Activated CD8-positive, alpha-beta memory T cell treated with anti-CD3 and anti-CD28 coated beads, Interleukin-2, amount 50 U/mL, for 24 hours (primary cell): Measurements from ENCODE around the gene ESRRB.

ENCODE experiments used
- DNase-seq: peaks from one replicate; pipeline ENCODE4 v3.0.0-alpha.2; 2020; ENCODE audit errors: extremely low read depth

ESRRB gene

GRCh38 chr14:76352639-76353281 is 23.2 kb upstream of the ESRRB start:
- no peak for DNase-seq

- DNase-seq = no peak
Measured at GRCh38 chr14:76354310-76354709, 21.6 kb upstream of the ESRRB start.

- no peak for DNase-seq
Measured at GRCh38 chr14:76355771-76356170, 20.2 kb upstream of the ESRRB start.

DNA sequence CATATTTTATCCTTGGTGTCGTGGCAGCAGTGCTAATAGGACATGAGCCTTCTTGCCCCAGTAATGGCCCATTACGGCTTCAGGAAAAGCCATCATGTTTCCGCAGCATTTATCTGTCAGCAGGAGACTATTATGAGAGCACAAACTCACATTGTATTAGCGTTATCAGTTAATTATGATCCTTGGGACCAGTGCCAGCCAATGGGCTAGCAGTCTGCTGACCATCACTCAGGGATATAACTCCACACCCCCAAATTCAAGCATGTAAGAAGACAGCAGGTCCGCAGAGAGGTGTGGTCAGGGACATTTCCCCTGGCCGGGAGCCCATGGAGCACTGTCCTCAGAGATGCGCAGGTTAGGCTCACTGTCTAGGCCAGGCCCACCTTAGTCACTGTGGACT is 4.9 kb upstream of the ESRRB start:
- no peak for DNase-seq

GRCh38 chr14:76373456-76373855 is 2.5 kb upstream of the ESRRB start:
- no peak for DNase-seq

DNA sequence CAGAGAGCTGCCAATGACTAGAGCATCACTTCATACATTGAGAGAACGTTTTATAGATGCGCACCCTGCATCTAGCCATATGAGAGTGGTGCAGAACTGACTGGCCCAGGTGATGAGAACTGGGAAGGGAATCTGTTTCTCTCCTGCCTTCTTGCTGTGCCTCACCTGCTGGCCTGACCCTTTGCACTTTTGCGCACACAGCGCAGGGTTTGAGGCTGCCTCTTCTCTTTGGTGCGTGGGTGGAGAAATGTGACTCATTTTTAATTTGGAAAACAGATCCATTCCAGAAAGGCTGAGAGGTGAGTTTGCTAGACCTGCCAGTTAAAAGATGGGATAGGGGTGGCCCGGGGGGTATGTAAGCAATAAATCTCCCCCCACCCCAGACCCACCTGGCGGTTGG is 453 bp upstream of the ESRRB start:
- no peak for DNase-seq

- no peak for DNase-seq
Measured at GRCh38 chr14:76376409-76376877, 506 bp downstream of the ESRRB start.

DNA sequence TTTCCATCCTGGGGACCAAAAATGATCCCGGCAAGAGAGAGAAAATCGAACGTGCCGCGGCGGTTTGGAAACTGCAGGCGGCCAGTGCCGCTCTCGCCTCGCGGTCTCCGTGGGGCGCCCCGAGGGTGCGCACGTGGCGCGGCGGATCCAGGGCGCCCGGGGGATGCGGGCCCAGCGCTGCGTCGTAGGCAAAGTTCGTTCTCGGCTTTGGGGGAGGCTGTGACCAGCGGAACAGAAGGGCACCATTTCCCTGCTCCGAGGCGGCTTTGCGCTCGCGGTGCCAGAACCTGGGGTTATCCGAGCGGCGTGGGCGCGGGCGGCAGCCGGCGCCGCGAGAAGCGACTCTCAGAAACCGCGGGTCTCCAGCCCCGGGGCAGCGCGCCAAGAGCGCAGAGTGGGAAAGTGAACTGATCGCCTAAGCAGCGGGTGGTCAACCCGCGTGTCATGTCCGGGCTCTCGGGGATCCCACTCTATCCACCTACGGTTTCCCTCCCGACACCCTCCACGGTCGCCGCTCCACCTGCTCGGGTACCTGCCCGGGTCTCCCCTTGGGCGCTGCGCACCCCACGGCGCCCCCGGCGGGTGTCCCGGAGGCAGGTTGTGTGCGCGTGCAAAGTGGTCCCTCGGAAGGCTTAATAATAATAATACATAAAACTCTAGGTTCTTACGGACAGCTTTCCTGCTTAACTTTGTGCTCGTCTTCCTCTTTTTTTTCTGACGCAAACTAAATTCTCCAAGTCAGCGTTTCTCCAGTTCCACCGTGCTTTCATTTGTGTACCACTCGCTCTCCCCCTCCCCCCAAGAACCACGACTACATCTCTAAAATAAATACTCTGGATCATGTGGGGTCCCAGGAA is 1.2 kb downstream of the ESRRB start:
- DNase-seq = no peak

GRCh38 chr14:76377735-76378074 is 1.8 kb downstream of the ESRRB start:
- DNase-seq = no peak

- no peak for DNase-seq
Measured at GRCh38 chr14:76380991-76381390, 5.1 kb downstream of the ESRRB start.

DNA sequence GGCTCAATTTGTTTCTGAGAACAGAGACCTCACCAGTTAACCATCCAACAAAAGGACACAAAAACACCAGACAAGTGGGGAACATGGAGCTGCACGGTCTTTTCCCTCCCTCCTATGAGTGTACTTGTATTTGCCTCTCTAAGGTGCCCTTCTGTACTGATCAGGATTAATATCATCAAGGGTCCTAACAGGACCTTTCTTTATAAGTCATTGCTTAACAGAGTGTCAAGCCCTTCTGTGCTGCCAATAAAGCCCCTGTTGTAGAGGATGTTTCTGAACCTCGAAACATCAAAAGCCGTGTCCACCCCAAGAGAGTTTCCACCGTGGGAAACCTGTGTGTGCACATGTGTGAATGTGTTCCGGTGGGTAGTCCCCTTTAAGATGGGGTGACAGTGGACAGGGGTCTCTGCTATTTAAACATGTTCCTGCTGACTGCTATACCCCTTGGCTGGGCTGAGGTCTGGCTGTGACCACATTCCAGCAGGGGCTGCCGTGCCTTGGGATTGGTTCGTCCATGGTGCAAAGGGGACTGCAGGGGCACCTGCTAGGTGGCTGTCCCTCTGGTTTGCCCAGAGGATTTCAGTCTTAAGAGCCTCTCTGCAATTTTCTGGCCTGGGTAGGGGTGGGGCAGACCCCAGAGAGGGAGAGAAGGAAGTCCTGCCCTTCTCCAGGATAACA is 6.0 kb downstream of the ESRRB start:
- no peak for DNase-seq

DNA sequence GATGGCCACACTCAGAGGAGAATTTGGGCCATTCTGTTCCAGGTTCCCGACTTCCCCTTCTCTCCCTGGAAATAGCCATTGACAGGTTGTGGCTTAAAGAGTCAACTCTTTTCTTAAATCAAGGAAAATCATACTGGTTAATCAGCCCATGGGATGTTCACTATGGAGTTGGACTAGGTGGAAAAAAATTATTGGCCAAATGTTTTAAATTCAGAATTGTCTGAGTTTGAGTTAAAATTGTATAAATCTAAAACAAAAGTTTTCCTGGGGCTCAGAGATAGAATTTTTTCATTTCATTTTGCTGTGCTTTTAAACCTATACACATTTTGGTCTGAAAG is 6.5 kb downstream of the ESRRB start:
- no peak for DNase-seq

DNA sequence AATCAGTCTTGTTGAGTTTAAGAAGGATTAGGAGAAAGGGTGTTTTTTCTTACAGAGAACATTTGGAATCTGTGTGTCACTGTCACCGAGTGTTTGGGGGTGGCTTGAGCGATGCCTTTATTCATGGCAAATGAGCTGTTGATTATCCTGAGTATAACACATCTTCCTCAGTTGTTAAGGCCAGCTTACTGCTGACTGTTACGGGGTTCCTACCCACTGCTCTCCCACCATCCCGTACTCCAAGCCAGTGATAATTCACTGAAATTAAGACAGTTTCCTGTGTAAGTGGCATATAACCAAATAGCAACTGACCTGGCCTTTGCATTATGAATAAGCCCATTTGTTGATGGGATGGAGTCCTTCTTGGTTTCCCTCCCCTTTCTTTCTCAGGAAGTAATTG is 9.5 kb downstream of the ESRRB start:
- DNase-seq = no peak

DNA sequence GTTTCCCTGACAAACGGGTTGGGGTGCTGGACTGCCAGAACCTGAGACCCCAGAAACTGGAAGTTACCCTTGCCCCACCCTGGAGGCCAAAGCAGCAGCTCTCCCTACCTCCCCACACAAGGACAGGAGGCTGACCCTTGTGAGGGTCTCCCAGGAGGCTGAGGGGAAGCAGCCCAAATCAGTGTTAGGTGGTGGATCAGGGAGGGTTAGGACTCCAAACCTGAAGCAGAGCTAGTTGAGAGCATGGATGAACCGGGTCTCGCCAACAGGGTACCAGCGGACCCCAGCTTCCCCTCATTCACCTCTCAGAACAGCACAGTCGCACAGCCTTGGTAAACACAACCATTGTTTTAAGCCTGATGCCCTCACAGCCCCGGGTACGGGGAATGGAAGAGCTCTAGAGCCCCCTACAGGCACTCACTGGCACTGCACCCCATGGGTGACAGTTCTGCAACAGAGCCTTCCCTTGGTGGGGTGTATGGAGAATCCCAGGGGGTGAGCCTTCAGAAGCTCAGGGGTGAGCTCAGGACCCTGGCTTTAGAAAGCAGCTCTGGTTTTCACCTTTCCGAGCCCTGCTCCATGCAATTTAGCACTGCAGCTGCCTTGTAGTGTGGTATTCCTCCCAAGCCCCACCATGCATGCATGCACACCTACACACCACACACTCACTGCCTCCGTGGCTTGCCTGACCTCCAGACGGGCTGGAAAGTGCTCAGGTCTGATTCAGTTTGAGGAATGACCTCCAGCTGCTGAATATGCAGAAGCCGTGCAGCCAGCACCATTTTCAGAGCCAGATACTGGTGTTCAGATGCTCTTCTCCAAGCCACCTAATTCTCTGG is 11.2 kb downstream of the ESRRB start:
- DNase-seq = no peak

- no peak for DNase-seq
Measured at GRCh38 chr14:76389841-76390240, 13.9 kb downstream of the ESRRB start.

GRCh38 chr14:76390621-76391020 is 14.7 kb downstream of the ESRRB start:
- no peak for DNase-seq

- no peak for DNase-seq
Measured at GRCh38 chr14:76391981-76392690, 16.2 kb downstream of the ESRRB start.

DNA sequence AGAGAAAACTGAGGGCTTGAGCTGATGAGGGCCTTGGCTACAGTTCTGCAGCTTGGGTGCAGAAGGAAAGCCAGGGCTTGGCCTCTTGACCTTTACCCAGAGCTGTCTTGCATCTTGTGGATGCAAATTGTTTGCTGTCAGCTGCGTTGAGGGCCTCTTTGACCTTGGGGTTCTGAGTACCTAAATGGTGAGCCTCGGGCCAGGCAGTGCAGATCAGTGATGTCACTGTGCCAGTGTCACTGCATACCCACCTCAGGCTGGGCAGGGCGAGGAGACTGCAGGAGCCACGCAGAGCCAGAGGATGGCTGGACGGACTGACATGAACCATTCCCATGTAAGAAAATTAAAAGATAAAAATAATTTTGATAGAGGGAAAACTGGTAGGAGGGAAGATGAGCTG is 18.6 kb downstream of the ESRRB start:
- DNase-seq = no peak

- no peak for DNase-seq
Measured at GRCh38 chr14:76395161-76395560, 19.2 kb downstream of the ESRRB start.

- DNase-seq = no peak
Measured at GRCh38 chr14:76396714-76397187, 20.8 kb downstream of the ESRRB start.

DNA sequence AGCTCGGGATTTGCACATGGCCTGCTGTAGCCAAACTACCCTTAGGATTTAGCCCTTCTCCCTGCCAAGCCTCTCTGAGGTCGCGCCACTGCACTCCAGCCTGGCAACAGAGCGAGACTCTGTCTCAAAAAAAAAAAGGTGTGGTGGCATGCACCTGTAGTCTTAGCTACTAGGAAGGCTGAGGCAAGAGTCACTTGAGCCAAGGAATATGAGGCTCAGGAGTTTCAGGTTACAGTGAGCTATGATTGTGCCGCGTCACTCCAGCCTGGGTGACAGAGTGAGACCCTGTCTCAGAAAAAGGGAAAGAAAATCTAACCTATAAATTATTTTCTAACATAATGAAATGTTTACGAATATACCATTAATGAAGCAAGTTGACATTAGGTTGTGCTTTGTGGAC is 29.7 kb downstream of the ESRRB start:
- DNase-seq = no peak
